Stimulated activated CD4-positive, alpha-beta T cell treated with anti-CD3 and anti-CD28 coated beads, Interleukin-4, amount 100 ng/mL, for 4 hours (primary cell): ENCODE results near the gene KLRC3.
A peak's percentile ranks its signal among the peaks of the same experiment; 100 is the strongest.
"Not testable (repeated sequence)": the region's sequence is repeated elsewhere in the genome, so short reads cannot be mapped to it uniquely, and the experiment has no call there.

ENCODE experiments used
- DNase-seq, 2 experiments: peaks; one replicate each; pipeline ENCODE4 v3.0.0-alpha.2; 2020

KLRC3 gene

GRCh38 chr12:10368206-10369171 is 51.9 kb downstream of the KLRC3 start:
- DNase-seq: no peak

- DNase-seq: not testable (repeated sequence)
Measured at GRCh38 chr12:10367714-10368113, 52.7 kb downstream of the KLRC3 start.

GRCh38 chr12:10366875-10367274 is 53.5 kb downstream of the KLRC3 start:
- no peak for DNase-seq

GRCh38 chr12:10365696-10366405 is 54.5 kb downstream of the KLRC3 start:
- no peak for DNase-seq

GRCh38 chr12:10364815-10365622 is 55.4 kb downstream of the KLRC3 start:
- peak; percentile 27 to 62 for DNase-seq

GRCh38 chr12:10363914-10364814 is 56.2 kb downstream of the KLRC3 start:
- DNase-seq: peak in 1 of 2 experiments; percentile 5

- no peak for DNase-seq
Measured at GRCh38 chr12:10363658-10363913, 56.8 kb downstream of the KLRC3 start.

- DNase-seq: no peak
Measured at GRCh38 chr12:10362828-10363657, 57.4 kb downstream of the KLRC3 start.

GRCh38 chr12:10362325-10362724 is 58.1 kb downstream of the KLRC3 start:
- DNase-seq: no peak
